Fibroblast of the aortic adventitia (primary cell): Measurements from ENCODE around the gene BCL10. TPM values are rescaled to one million over a fixed set of nuclear protein-coding genes. Genes with fewer than 3 reads are reported as not detected.
A peak's percentile ranks its signal among the peaks of the same experiment; 100 is the strongest.

Experiments used
- DNase-seq: peaks from one replicate; pipeline ENCODE4 v3.0.0-alpha.2; 2010; ENCODE audit warnings: low read depth
- H3K4me3 ChIP-seq: 2 replicates; pipeline ENCODE4 v1.5.1; 2011; ENCODE audit warnings: low read depth, mild to moderate bottlenecking, control low read depth, low read length, moderate library complexity
- total RNA-seq: library from RNA; depleted of rRNA; stranded (reverse); fragments of >200 nt; gene quantifications from 2 replicates; pipeline ENCODE4 v1.2.3, GENCODE V29; 2012; ENCODE audit warnings: low replicate concordance
- TF ChIP-seq, protein P1 (sequence below): IDR thresholded peaks from 2 replicates; pipeline ENCODE4 v1.5.1; 2011; ENCODE audit warnings: mild to moderate bottlenecking, low read length, control low read depth, inconsistent platforms; ENCODE audit not compliant: insufficient read depth

BCL10 gene
- total RNA-seq, 1 donor = 44.7 TPM

DNA sequence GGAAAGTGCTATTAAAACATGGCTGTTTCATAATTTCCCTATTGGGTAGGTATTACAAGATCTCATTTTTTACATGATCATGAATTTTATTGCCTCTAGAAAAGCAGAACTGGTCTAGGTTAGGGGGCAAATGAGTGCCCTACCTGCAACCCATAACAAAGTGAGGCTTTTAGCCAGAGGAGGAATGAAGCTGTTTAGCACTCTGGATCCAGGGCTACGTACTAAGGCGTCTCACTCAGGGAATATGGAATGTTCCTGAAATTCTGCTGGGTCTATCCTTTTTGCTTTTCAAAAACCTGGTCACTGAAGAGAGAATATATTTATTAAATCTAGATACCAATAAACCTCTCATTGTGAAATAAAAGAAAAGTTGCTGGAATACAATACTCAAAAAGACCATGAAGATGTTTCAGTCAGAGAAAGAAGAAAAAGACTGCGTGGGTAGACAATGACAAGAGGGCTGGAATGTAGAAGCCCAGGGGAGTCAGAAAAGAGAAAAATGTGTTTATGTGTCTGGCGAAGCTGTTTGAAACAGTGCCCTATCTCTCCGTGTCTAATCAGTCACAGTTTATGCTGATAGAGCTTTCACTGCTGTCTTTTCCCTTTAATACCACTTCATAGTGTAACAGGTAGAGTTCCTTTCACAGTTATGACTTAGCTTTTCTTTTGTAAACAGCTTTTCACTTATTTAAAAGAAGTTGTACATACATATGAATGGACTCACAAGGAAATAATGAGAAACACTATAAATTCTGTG, 50.6 kb downstream of the BCL10 start:
- DNase-seq = no peak
- H3K4me3 ChIP-seq = no peak overlapping the region
- TF ChIP-seq, protein P1, sequence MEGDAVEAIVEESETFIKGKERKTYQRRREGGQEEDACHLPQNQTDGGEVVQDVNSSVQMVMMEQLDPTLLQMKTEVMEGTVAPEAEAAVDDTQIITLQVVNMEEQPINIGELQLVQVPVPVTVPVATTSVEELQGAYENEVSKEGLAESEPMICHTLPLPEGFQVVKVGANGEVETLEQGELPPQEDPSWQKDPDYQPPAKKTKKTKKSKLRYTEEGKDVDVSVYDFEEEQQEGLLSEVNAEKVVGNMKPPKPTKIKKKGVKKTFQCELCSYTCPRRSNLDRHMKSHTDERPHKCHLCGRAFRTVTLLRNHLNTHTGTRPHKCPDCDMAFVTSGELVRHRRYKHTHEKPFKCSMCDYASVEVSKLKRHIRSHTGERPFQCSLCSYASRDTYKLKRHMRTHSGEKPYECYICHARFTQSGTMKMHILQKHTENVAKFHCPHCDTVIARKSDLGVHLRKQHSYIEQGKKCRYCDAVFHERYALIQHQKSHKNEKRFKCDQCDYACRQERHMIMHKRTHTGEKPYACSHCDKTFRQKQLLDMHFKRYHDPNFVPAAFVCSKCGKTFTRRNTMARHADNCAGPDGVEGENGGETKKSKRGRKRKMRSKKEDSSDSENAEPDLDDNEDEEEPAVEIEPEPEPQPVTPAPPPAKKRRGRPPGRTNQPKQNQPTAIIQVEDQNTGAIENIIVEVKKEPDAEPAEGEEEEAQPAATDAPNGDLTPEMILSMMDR = no peak

DNA sequence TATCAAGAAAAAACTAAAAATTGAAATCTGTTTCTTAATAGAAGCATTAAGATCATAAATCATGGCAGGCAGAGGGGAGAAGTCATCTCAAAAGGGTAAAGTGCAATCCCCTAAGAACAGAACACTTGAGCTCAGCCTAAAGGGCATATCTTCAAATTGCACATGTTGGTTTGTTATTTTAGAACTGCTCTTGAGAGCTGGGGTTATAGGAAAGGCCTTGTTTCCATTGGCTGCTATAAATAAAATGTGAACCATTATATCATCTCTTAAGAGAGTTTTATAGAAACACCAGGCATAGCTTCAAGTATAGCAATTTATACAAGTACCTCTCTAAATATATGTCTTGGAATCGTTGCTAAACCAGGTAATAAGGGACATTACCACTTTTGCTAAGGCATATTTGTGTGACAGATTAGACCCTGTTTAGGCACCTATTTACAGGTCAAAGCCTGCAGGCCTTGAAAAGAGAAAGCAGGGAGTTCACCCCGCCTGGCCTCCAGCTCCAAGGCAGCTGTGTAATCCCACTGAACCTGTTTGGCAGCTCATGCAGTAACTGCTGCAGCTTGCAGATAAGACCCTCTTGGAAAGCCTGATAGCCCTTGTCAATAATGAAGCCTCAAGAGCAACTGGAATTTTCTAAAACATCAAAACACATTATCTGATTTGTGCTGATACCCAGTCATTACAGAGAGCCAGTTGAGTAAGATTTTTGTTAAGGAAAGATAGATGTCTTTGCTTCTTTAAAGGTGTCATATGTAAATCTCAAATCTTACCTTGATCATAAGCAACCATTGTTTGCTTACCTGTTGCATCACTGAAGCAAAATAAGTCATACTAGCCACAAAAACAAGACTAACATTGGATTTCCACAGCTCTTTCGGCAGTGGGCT, 51.5 kb downstream of the BCL10 start:
- TF ChIP-seq, protein P1 = no peak
- H3K4me3 ChIP-seq = no peak overlapping the region
- no peak for DNase-seq

DNA sequence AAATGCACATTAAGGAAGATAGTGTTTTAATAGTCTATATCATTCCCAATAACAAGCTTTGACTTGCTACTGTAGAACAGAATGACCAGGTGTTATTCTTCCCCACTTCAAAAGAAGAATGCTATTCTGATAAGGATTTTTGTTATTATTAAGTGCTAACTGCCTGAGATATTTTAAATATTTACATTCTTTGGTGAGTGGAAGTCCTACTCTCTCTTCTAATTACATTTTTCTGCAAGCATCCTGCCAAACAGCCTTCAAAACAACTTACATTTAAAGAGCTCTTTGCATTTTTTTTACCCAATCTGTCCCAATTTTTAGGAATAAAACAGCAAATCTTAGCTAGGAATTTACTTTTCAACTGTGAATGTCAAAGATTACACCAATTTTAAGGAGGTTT, 52.1 kb downstream of the BCL10 start:
- no peak overlapping the region for H3K4me3 ChIP-seq
- TF ChIP-seq, protein P1 = no peak
- DNase-seq = no peak

DNA sequence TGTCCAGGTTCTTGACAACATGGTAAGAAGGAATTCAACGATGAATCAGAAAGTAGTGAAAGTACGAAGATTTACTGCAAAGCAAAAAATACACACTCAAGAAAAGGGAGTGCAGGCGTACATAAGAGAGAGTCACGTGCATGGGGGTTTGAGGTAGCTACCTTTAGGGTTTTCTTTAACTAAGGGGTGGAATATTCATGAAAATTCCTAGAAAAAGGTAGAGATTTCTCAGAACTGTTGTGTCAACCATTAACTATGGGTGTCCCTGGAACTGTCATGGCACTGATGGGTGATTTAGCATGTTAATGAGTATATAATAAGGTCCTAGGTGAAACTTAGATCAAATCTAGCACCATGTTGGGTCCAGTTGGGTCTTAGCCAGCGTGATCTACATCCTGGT, 53.1 kb downstream of the BCL10 start:
- DNase-seq = no peak
- TF ChIP-seq, protein P1 = no peak
- no peak overlapping the region for H3K4me3 ChIP-seq

DNA sequence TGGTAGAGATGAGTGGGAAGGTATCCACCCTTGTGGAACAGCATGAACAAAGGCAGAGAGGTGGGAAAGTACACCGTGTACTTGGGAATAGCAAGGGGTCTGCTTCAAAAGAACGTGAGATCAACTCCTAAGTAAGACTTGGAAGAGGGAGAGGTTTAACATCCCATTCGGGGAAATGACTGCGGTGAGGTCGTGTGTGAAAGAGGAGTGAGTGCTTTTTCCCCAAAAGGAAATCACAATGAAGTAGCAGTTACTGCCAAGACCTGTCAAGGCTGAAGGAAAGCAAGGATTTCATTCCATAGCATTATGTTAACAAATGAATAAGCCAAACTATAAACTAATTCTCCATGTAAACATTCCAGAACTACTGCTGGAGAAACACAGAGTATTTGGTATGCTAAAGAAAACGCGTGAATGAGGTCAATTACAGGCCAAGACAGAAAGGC, 55.7 kb downstream of the BCL10 start:
- no peak overlapping the region for H3K4me3 ChIP-seq
- peak; percentile 58 for DNase-seq
- TF ChIP-seq, protein P1 = no peak

DNA sequence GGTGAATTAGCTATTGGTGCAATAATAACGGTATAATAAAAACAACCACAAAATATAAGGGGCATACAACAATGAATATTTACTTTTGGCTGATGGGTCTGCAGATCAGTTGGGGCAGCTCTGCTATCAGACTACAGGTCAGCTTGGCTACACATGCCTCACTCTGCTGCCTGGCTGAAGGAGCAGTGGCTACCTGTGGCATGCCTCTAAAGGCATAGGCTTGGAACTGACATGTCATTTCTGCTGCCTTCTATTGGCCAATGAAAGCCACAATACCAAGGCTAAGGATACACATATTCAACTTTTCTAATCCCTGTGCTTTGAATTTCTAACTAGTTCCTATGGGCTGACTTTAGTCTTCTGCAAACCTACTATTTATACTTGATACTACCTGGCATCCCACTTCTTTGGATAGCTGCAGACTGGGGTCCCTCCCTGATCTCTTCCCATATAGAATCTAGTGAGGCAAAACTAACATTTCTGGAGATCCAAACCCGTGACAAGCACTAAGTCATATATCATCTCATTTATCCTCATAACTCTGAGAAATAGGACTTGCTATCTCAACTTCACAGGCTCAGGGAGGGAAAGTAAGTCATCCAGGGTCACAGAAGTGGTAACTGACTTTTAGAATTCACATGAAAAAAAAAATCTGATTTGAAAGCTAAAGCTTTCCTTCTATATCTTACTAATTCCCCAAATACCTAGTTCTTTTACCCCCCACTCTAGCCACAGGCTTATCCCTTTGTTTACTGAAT, 56.4 kb downstream of the BCL10 start:
- no peak for DNase-seq
- TF ChIP-seq, protein P1 = no peak
- no peak overlapping the region for H3K4me3 ChIP-seq
